Measurements from ENCODE around the gene GRIK5.
"Not testable (repeated sequence)": the region's sequence is repeated elsewhere in the genome, so short reads cannot be mapped to it uniquely, and the experiment has no call there.

GRIK5 gene

GRCh38 chr19:42045575-42045974 is 24.4 kb downstream of the GRIK5 start:
- DNase-seq = no peak

GRCh38 chr19:42042455-42043170 is 27.4 kb downstream of the GRIK5 start:
- DNase-seq = no peak

- DNase-seq = not testable (repeated sequence)
Observed at GRCh38 chr19:42040491-42040890, 29.5 kb downstream of the GRIK5 start.

GRCh38 chr19:42040031-42040430 is 30.0 kb downstream of the GRIK5 start:
- no peak for DNase-seq

GRCh38 chr19:42038666-42039065 is 31.3 kb downstream of the GRIK5 start:
- DNase-seq = no peak

GRCh38 chr19:42037649-42038048 is 32.4 kb downstream of the GRIK5 start:
- DNase-seq = no peak

GRCh38 chr19:42034640-42035391 is 35.2 kb downstream of the GRIK5 start:
- DNase-seq = peak; percentile 50

- no peak for DNase-seq
Observed at GRCh38 chr19:42033413-42033812, 36.6 kb downstream of the GRIK5 start.

- no peak for DNase-seq
Observed at GRCh38 chr19:42032431-42032830, 37.6 kb downstream of the GRIK5 start.

- DNase-seq = no peak
Observed at GRCh38 chr19:42030645-42031440, 39.2 kb downstream of the GRIK5 start.

GRCh38 chr19:42028304-42029216 is 41.4 kb downstream of the GRIK5 start:
- DNase-seq = no peak

- no peak for DNase-seq
Observed at GRCh38 chr19:42024622-42025111, 45.3 kb downstream of the GRIK5 start.

GRCh38 chr19:42023943-42024260 is 46.1 kb downstream of the GRIK5 start:
- DNase-seq = no peak

GRCh38 chr19:42023121-42023942 is 46.7 kb downstream of the GRIK5 start:
- no peak for DNase-seq

GRCh38 chr19:42022616-42023015 is 47.4 kb downstream of the GRIK5 start:
- no peak for DNase-seq

- DNase-seq = no peak
Observed at GRCh38 chr19:42021185-42021584, 48.8 kb downstream of the GRIK5 start.

- no peak for DNase-seq
Observed at GRCh38 chr19:42018503-42019193, 51.4 kb downstream of the GRIK5 start.

GRCh38 chr19:42017040-42017439 is 53.0 kb downstream of the GRIK5 start:
- no peak for DNase-seq

- DNase-seq = not testable (repeated sequence)
Observed at GRCh38 chr19:42012747-42013146, 57.3 kb downstream of the GRIK5 start.

- DNase-seq = no peak
Observed at GRCh38 chr19:42010245-42011126, 59.5 kb downstream of the GRIK5 start.

All from midbrain (tissue), 1 donor.